Osteoblast (primary cell): Measurements from ENCODE around the gene RFX8. TPM values are rescaled to one million over a fixed set of nuclear protein-coding genes. Genes with fewer than 3 reads are reported as not detected.
"Not testable (repeated sequence)": the region's sequence is repeated elsewhere in the genome, so short reads cannot be mapped to it uniquely, and the experiment has no call there.

Source experiments
- DNase-seq: peaks from one replicate; pipeline ENCODE4 v3.0.0; 2011; ENCODE audit warnings: low spot score, mixed read lengths; ENCODE audit not compliant: insufficient read length; ENCODE audit errors: missing footprints
- H2AFZ ChIP-seq: 2 replicates; pipeline ENCODE4 v1.6.0; 2011; ENCODE audit warnings: mild to moderate bottlenecking, low read length
- H3K27ac ChIP-seq: 2 replicates; pipeline ENCODE4 v1.5.1; 2011; ENCODE audit warnings: mild to moderate bottlenecking, low read depth, low read length, moderate library complexity
- H3K27me3 ChIP-seq: 2 replicates; pipeline ENCODE4 v1.6.0; 2012; ENCODE audit warnings: mild to moderate bottlenecking, control low read depth, inconsistent platforms, low read length, moderate library complexity; ENCODE audit not compliant: insufficient read depth
- H3K36me3 ChIP-seq: 2 replicates; pipeline ENCODE4 v1.5.1; 2011; ENCODE audit warnings: mild to moderate bottlenecking, low read length, control low read depth, moderate library complexity; ENCODE audit not compliant: insufficient read depth
- H3K4me1 ChIP-seq: 2 replicates; pipeline ENCODE4 v1.5.1; 2011; ENCODE audit warnings: mild to moderate bottlenecking, low read length, control low read depth, moderate library complexity; ENCODE audit not compliant: insufficient read depth
- H3K4me2 ChIP-seq: 2 replicates; pipeline ENCODE4 v1.6.0; 2011; ENCODE audit warnings: mild to moderate bottlenecking, low read length; ENCODE audit not compliant: insufficient read depth
- H3K4me3 ChIP-seq: fragments of 200-600 bp; sonication (generic); 3 replicates; pipeline ENCODE4 v1.5.1; 2012; ENCODE audit warnings: mild to moderate bottlenecking, low read length, inconsistent platforms; ENCODE audit not compliant: insufficient read depth
- H3K79me2 ChIP-seq: 2 replicates; pipeline ENCODE4 v1.6.0; 2012; ENCODE audit warnings: mild to moderate bottlenecking, low read length, control low read depth, inconsistent platforms; ENCODE audit not compliant: insufficient read depth
- H3K9me3 ChIP-seq: 2 replicates; pipeline ENCODE4 v1.5.1; 2011; ENCODE audit warnings: low read depth, low read length, control low read depth
- H4K20me1 ChIP-seq: 2 replicates; pipeline ENCODE4 v1.6.0; 2012; ENCODE audit warnings: mild to moderate bottlenecking, low read length, control low read depth; ENCODE audit not compliant: insufficient read depth
- CTCF ChIP-seq: IDR thresholded peaks from 2 replicates; pipeline ENCODE4 v1.5.1; 2011; ENCODE audit warnings: mild to moderate bottlenecking, low read depth, low read length, moderate library complexity; ENCODE audit errors: extremely low read depth
- total RNA-seq: library from RNA; depleted of rRNA; stranded (reverse); fragments of >200 nt; gene quantifications from 2 replicates; pipeline ENCODE4 v1.2.3, GENCODE V29; 2012

Gene RFX8
- total RNA-seq, 1 donor: 7.6 TPM

GRCh38 chr2:101461381-101461780 is 13.5 kb downstream of the RFX8 start:
- TF ChIP-seq CTCF: no peak
- H2AFZ ChIP-seq: no peak overlapping the region
- H3K27me3 ChIP-seq: no peaks in the 10 kb centered on the region
- peaks cover 39% of the 10 kb centered on the region for H3K36me3 ChIP-seq
- no peaks in the 10 kb centered on the region for H3K9me3 ChIP-seq
- H3K27ac ChIP-seq: no peak overlapping the region
- no peak overlapping the region for H3K4me2 ChIP-seq
- peaks cover 41% of the 10 kb centered on the region for H3K79me2 ChIP-seq
- H4K20me1 ChIP-seq: no peaks in the 10 kb centered on the region
- DNase-seq: no peak
- peaks cover 20% of the 10 kb centered on the region for H3K4me1 ChIP-seq
- H3K4me3 ChIP-seq: no peak overlapping the region

GRCh38 chr2:101454408-101454807 is 20.5 kb downstream of the RFX8 start:
- not testable (repeated sequence) for H3K27ac ChIP-seq, DNase-seq, H3K79me2 ChIP-seq

GRCh38 chr2:101450965-101451364 is 23.9 kb downstream of the RFX8 start:
- Histone ChIP-seq H3K9me3 (no peaks in the 10 kb centered on the region), H3K79me2 (peaks cover 9% of the 10 kb centered on the region), H3K27ac (no peak overlapping the region), H4K20me1 (no peaks in the 10 kb centered on the region), H3K36me3 (peaks cover 20% of the 10 kb centered on the region), H3K4me1 (peaks cover 18% of the 10 kb centered on the region), H2AFZ (no peak overlapping the region), H3K4me3 (no peak overlapping the region), H3K4me2 (no peak overlapping the region), H3K27me3 (no peaks in the 10 kb centered on the region)
- TF ChIP-seq CTCF: no peak
- DNase-seq: no peak

More at GRCh38 chr2:101454408-101454807, 20.5 kb downstream of the RFX8 start:
- H3K4me3 ChIP-seq, H3K4me1 ChIP-seq, H4K20me1 ChIP-seq, H3K9me3 ChIP-seq, H2AFZ ChIP-seq, H3K4me2 ChIP-seq, H3K36me3 ChIP-seq, H3K27me3 ChIP-seq: not testable (repeated sequence)

GRCh38 chr2:101446869-101447268 is 28.0 kb downstream of the RFX8 start:
- H3K36me3 ChIP-seq: peaks cover 24% of the 10 kb centered on the region
- H3K9me3 ChIP-seq: no peaks in the 10 kb centered on the region
- H3K4me1 ChIP-seq: peaks cover 40% of the 10 kb centered on the region
- TF ChIP-seq CTCF: no peak
- H3K4me2 ChIP-seq: peak overlapping the region; percentile 16
- no peak overlapping the region for H3K4me3 ChIP-seq
- H3K27ac ChIP-seq: peak overlapping the region; percentile 34
- peaks cover 30% of the 10 kb centered on the region for H3K79me2 ChIP-seq
- DNase-seq: peak; percentile 89
- H2AFZ ChIP-seq: no peak overlapping the region
- H4K20me1 ChIP-seq: no peaks in the 10 kb centered on the region
- H3K27me3 ChIP-seq: no peaks in the 10 kb centered on the region
